Stromal cell of bone marrow (primary cell): Measurements from ENCODE around the gene RHBDD1.

ENCODE experiments used
- DNase-seq: peaks from one replicate; pipeline ENCODE4 v3.0.0-alpha.2; 2012; ENCODE audit warnings: low read depth

The RHBDD1 gene

GRCh38 chr2:226916669-226917068, 80.8 kb downstream of the RHBDD1 start:
- no peak for DNase-seq

- DNase-seq: no peak
These were observed 96.6 kb downstream of the RHBDD1 start for GRCh38 chr2:226932443-226932842.

GRCh38 chr2:226934546-226935201, 98.8 kb downstream of the RHBDD1 start:
- DNase-seq: peak; percentile 4

GRCh38 chr2:226943862-226944620, 108.2 kb downstream of the RHBDD1 start:
- DNase-seq: no peak

GRCh38 chr2:226953206-226953605, 117.4 kb downstream of the RHBDD1 start:
- DNase-seq: peak; percentile 61

GRCh38 chr2:226953826-226954225, 118.0 kb downstream of the RHBDD1 start:
- DNase-seq: no peak

GRCh38 chr2:226956659-226957058, 120.8 kb downstream of the RHBDD1 start:
- no peak for DNase-seq

GRCh38 chr2:226959418-226959817, 123.6 kb downstream of the RHBDD1 start:
- no peak for DNase-seq

GRCh38 chr2:226962176-226962773, 126.4 kb downstream of the RHBDD1 start:
- DNase-seq: no peak

- no peak for DNase-seq
These were observed 127.7 kb downstream of the RHBDD1 start for GRCh38 chr2:226963528-226963927.

- DNase-seq: no peak
These were observed 129.5 kb downstream of the RHBDD1 start for GRCh38 chr2:226965376-226965775.

GRCh38 chr2:226969417-226970080, 133.7 kb downstream of the RHBDD1 start:
- DNase-seq: no peak

- DNase-seq: no peak
These were observed 134.5 kb downstream of the RHBDD1 start for GRCh38 chr2:226970362-226970761.

- DNase-seq: no peak
These were observed 135.2 kb downstream of the RHBDD1 start for GRCh38 chr2:226971084-226971483.

GRCh38 chr2:226971770-226972169, 135.9 kb downstream of the RHBDD1 start:
- DNase-seq: no peak

GRCh38 chr2:226973816-226974215, 138.0 kb downstream of the RHBDD1 start:
- DNase-seq: no peak

GRCh38 chr2:226977775-226978190, 141.9 kb downstream of the RHBDD1 start:
- DNase-seq: no peak

- DNase-seq: no peak
These were observed 142.4 kb downstream of the RHBDD1 start for GRCh38 chr2:226978300-226978699.

GRCh38 chr2:226979004-226979403, 143.2 kb downstream of the RHBDD1 start:
- no peak for DNase-seq

GRCh38 chr2:226981791-226982326, 146.0 kb downstream of the RHBDD1 start:
- DNase-seq: no peak

GRCh38 chr2:226983895-226984749, 148.3 kb downstream of the RHBDD1 start:
- no peak for DNase-seq
